G401.6 (cell line): Measurements from ENCODE around the gene COL6A3.
"Not testable (repeated sequence)": the region's sequence is repeated elsewhere in the genome, so short reads cannot be mapped to it uniquely, and the experiment has no call there.

Experiments
- FAIRE-seq: peaks from 2 replicates; lab custom pipeline; 2012; peaks lifted over from hg19 to GRCh38; lab: Jason Lieb, UNC

Gene COL6A3

GRCh38 chr2:237411683-237412423 is 2.1 kb downstream of the COL6A3 start:
- no peak for FAIRE-seq

- FAIRE-seq, result no peak
These were observed 2.8 kb downstream of the COL6A3 start for GRCh38 chr2:237411092-237411601.

GRCh38 chr2:237409263-237409662 is 4.7 kb downstream of the COL6A3 start:
- not testable (repeated sequence) for FAIRE-seq

- no peak for FAIRE-seq
These were observed 5.5 kb downstream of the COL6A3 start for GRCh38 chr2:237408335-237409000.

- FAIRE-seq, result no peak
These were observed 6.3 kb downstream of the COL6A3 start for GRCh38 chr2:237407700-237408099.

- no peak for FAIRE-seq
These were observed 7.5 kb downstream of the COL6A3 start for GRCh38 chr2:237406371-237406895.

GRCh38 chr2:237405605-237406004 is 8.4 kb downstream of the COL6A3 start:
- FAIRE-seq, result no peak

GRCh38 chr2:237405006-237405559 is 8.9 kb downstream of the COL6A3 start:
- FAIRE-seq, result no peak

- FAIRE-seq, result no peak
These were observed 9.6 kb downstream of the COL6A3 start for GRCh38 chr2:237404413-237404812.

GRCh38 chr2:237403024-237403882 is 10.7 kb downstream of the COL6A3 start:
- no peak for FAIRE-seq

GRCh38 chr2:237400199-237400598 is 13.8 kb downstream of the COL6A3 start:
- no peak for FAIRE-seq

GRCh38 chr2:237397072-237397471 is 16.9 kb downstream of the COL6A3 start:
- no peak for FAIRE-seq

GRCh38 chr2:237393523-237393922 is 20.4 kb downstream of the COL6A3 start:
- no peak for FAIRE-seq

- no peak for FAIRE-seq
These were observed 21.8 kb downstream of the COL6A3 start for GRCh38 chr2:237392186-237392585.

GRCh38 chr2:237391140-237391539 is 22.8 kb downstream of the COL6A3 start:
- FAIRE-seq, result no peak

- no peak for FAIRE-seq
These were observed 23.7 kb downstream of the COL6A3 start for GRCh38 chr2:237390235-237390634.

- FAIRE-seq, result no peak
These were observed 24.1 kb downstream of the COL6A3 start for GRCh38 chr2:237389831-237390230.

- FAIRE-seq, result no peak
These were observed 25.9 kb downstream of the COL6A3 start for GRCh38 chr2:237388036-237388435.

- FAIRE-seq, result no peak
These were observed 29.3 kb downstream of the COL6A3 start for GRCh38 chr2:237384672-237385020.

GRCh38 chr2:237383991-237384671 is 29.8 kb downstream of the COL6A3 start:
- no peak for FAIRE-seq

GRCh38 chr2:237380768-237381167 is 33.2 kb downstream of the COL6A3 start:
- FAIRE-seq, result no peak

- no peak for FAIRE-seq
These were observed 34.3 kb downstream of the COL6A3 start for GRCh38 chr2:237379636-237380035.
